ENCODE data around the gene NUDT19.

DNA sequence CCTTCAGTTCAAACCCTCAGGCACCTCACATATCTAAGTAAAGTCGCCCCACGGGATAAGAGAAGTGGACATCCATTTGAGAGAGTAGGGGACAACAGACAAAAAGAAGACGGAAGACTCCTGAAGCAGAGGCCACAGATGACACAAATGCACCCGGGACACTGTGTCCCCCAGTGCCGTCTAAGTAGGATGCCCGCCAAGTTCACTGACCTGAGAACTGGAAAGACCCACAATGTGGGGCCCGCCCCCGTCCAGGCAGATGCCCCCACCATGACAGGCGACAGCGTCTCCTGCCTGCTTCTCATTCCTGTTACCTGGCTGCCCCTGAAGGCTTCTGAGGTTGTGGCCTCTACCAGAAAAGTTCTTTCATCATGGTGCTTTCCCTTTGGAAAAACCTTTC lies 33.5 kb upstream of the NUDT19 start:
- TF ChIP-seq, protein P1, sequence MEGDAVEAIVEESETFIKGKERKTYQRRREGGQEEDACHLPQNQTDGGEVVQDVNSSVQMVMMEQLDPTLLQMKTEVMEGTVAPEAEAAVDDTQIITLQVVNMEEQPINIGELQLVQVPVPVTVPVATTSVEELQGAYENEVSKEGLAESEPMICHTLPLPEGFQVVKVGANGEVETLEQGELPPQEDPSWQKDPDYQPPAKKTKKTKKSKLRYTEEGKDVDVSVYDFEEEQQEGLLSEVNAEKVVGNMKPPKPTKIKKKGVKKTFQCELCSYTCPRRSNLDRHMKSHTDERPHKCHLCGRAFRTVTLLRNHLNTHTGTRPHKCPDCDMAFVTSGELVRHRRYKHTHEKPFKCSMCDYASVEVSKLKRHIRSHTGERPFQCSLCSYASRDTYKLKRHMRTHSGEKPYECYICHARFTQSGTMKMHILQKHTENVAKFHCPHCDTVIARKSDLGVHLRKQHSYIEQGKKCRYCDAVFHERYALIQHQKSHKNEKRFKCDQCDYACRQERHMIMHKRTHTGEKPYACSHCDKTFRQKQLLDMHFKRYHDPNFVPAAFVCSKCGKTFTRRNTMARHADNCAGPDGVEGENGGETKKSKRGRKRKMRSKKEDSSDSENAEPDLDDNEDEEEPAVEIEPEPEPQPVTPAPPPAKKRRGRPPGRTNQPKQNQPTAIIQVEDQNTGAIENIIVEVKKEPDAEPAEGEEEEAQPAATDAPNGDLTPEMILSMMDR (IDR thresholded peaks at IDR 0.05), result no peak
- TF ChIP-seq POLR2A (IDR thresholded peaks at IDR 0.05; ENCODE audit: low read depth), result no peak

Data from esophagus muscularis mucosa (tissue), 3 donors.